Mucosa of descending colon (tissue), 3 donors: ENCODE results near the gene KLHL24. TPM values are rescaled to one million over a fixed set of nuclear protein-coding genes. Genes with fewer than 3 reads are reported as not detected.
A peak's percentile ranks its signal among the peaks of the same experiment; 100 is the strongest.
"Not testable (repeated sequence)": the region's sequence is repeated elsewhere in the genome, so short reads cannot be mapped to it uniquely, and the experiment has no call there.

ENCODE experiments used
- ATAC-seq: fragments of 200-7000 bp; cut with Tn5 transposase; one replicate; pipeline ENCODE4 v1.9.1; 2020; ENCODE audit warnings: mild to moderate bottlenecking, moderate library complexity
- DNase-seq, 3 donors: peaks; one replicate each; pipeline ENCODE4 v3.0.0-alpha.2; 2020
- H3K36me3 ChIP-seq: fragments of 200-600 bp; one replicate; pipeline ENCODE4 v1.8.0; 2021; ENCODE audit warnings: low read depth, mild to moderate bottlenecking
- H3K4me1 ChIP-seq: fragments of 200-600 bp; one replicate; pipeline ENCODE4 v1.8.0; 2021; ENCODE audit warnings: low read depth, mild to moderate bottlenecking
- H3K4me3 ChIP-seq: fragments of 200-600 bp; one replicate; pipeline ENCODE4 v1.8.0; 2021; ENCODE audit warnings: mild to moderate bottlenecking
- H3K9me3 ChIP-seq: fragments of 200-600 bp; one replicate; pipeline ENCODE4 v1.8.0; 2021; ENCODE audit warnings: mild to moderate bottlenecking
- intact Hi-C, 2 donors: fragments of 100-400 bp; cut with DNase I in 1 of 2; cut with micrococcal nuclease in 1 of 2; formaldehyde crosslinking; loops; one replicate each; pipeline versions ENCODE4 v1.11.0 to v1.11.1; 2022; cut with DNase I, micrococcal nuclease
- total RNA-seq, 3 donors: library from RNA; stranded (reverse); fragmentation: NEBNext Ultra II Directional in 2 of 3; extraction: Animal tissue kit (Norgen Biotek cat#: 25700) in 2 of 3; gene quantifications; one replicate each; pipeline versions ENCODE4 v1.2.1 to v1.2.4, GENCODE V29; 2021 to 2023
- TF ChIP-seq, protein P1 (sequence below): fragments of 200-600 bp; IDR thresholded peaks from one replicate; pipeline ENCODE4 v1.8.0; 2022; ENCODE audit warnings: antibody characterized with exemption, mild to moderate bottlenecking
- donor health status: DM: no; HTN: no; CAD: no; lungs with moderate emphysema.
- donor health status: DM: no; HTN: no; CAD: no.
- donor health status: DM: no; HTN: yes; CAD: no.

KLHL24 gene
- total RNA-seq, 3 donors from 2014 or later: 45.3 to 99.2 (median 69.9) TPM

DNA sequence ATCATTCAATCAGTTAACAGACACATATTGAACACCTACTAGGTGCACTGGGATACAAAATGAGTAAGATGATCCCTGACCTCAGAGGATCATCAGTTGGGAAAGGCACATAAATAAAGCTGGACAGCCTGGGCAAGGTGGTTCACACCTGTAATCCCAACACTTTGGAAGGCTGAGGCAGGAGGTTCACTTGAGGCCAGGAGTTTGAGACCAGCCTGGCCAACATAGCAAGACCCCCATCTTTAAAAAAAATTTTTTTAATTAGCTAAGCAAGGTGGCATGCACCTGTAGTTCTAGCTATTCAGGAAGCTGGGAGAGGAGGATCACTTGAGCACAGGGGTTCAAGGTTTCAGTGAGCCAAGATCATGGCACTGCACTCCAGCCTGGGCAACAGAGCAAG, 3.7 kb upstream of the KLHL24 start:
- H3K4me1 ChIP-seq: peaks cover 3% of the 10 kb centered on the region
- no peak overlapping the region for H3K4me3 ChIP-seq
- TF ChIP-seq, protein P1, sequence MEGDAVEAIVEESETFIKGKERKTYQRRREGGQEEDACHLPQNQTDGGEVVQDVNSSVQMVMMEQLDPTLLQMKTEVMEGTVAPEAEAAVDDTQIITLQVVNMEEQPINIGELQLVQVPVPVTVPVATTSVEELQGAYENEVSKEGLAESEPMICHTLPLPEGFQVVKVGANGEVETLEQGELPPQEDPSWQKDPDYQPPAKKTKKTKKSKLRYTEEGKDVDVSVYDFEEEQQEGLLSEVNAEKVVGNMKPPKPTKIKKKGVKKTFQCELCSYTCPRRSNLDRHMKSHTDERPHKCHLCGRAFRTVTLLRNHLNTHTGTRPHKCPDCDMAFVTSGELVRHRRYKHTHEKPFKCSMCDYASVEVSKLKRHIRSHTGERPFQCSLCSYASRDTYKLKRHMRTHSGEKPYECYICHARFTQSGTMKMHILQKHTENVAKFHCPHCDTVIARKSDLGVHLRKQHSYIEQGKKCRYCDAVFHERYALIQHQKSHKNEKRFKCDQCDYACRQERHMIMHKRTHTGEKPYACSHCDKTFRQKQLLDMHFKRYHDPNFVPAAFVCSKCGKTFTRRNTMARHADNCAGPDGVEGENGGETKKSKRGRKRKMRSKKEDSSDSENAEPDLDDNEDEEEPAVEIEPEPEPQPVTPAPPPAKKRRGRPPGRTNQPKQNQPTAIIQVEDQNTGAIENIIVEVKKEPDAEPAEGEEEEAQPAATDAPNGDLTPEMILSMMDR: no peak
- no peaks in the 10 kb centered on the region for H3K36me3 ChIP-seq
- intact Hi-C loops: no loop called here
- ATAC-seq: no peak
- DNase-seq: no peak
- H3K9me3 ChIP-seq: no peaks in the 10 kb centered on the region

DNA sequence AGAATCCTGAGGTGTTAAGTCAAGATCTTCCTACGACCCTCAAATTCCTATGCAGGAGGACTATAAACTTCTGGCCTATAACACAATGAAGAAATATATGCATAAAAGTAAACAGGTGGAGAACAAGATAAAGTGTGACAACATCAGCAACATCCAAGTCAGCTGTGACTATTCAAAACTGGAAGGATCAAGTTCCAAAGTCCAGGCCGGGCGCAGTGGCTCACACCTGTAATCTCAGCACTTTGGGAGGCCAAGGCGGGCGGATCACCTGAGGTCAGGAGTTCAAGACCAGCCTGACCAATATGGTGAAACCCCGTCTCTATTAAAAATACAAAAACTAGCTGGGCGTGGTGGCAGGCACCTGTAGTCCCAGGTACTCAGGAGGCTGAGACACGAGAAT, 2.7 kb upstream of the KLHL24 start:
- H3K9me3 ChIP-seq, H3K4me3 ChIP-seq, ATAC-seq, H3K36me3 ChIP-seq, intact Hi-C loops, H3K4me1 ChIP-seq: not testable (repeated sequence)
- peak in 2 of 3 donors; percentile 57 to 58 for DNase-seq

- DNase-seq (peak in 2 of 3 donors; percentile 20 to 38), ATAC-seq (no peak)
- intact Hi-C loops: no loop called here
- TF ChIP-seq, protein P1: no peak
- no peaks in the 10 kb centered on the region for H3K9me3 ChIP-seq
- no peaks in the 10 kb centered on the region for H3K36me3 ChIP-seq
- peaks cover 24% of the 10 kb centered on the region for H3K4me1 ChIP-seq
- H3K4me3 ChIP-seq: no peak overlapping the region
These were observed 716 bp upstream of the KLHL24 start for GRCh38 chr3:183634707-183635106.

DNA sequence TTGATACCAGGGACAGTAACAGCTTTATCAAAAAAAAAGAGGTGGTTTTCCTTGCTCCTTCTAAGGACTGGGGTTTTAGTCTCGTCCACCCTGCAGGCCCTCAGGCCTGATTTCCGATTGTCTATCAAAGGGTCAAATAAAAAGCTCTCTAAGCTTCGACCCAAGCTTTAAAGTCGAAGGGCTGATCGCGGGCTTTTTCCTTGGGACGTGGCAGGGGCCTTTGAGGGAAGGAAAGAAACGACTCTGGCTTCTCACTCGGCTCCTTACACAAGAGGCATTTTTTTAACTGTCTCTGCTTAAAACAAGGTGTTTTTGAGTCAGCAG, 354 bp upstream of the KLHL24 start:
- no peak for ATAC-seq
- intact Hi-C loops: no loop called here
- no peak for DNase-seq
- TF ChIP-seq, protein P1: no peak
- peaks cover 24% of the 10 kb centered on the region for H3K4me1 ChIP-seq
- H3K9me3 ChIP-seq: no peaks in the 10 kb centered on the region
- no peaks in the 10 kb centered on the region for H3K36me3 ChIP-seq
- H3K4me3 ChIP-seq: peak overlapping the region; percentile 100

- Histone ChIP-seq H3K36me3 (no peaks in the 10 kb centered on the region), H3K4me1 (peaks cover 24% of the 10 kb centered on the region), H3K4me3 (peak overlapping the region; percentile 100), H3K9me3 (no peaks in the 10 kb centered on the region)
- peak; percentile 89 for ATAC-seq
- peak; percentile 96 for DNase-seq
- TF ChIP-seq, protein P1: no peak
- intact Hi-C loops: no loop called here
These were observed 1.0 kb downstream of the KLHL24 start for GRCh38 chr3:183636221-183637105.

GRCh38 chr3:183637106-183637486, 1.7 kb downstream of the KLHL24 start:
- Histone ChIP-seq H3K4me3 (peak overlapping the region; percentile 100), H3K36me3 (no peaks in the 10 kb centered on the region), H3K9me3 (no peaks in the 10 kb centered on the region), H3K4me1 (peaks cover 24% of the 10 kb centered on the region)
- ATAC-seq: no peak
- TF ChIP-seq, protein P1: no peak
- intact Hi-C loops: no loop called here
- DNase-seq: no peak

DNA sequence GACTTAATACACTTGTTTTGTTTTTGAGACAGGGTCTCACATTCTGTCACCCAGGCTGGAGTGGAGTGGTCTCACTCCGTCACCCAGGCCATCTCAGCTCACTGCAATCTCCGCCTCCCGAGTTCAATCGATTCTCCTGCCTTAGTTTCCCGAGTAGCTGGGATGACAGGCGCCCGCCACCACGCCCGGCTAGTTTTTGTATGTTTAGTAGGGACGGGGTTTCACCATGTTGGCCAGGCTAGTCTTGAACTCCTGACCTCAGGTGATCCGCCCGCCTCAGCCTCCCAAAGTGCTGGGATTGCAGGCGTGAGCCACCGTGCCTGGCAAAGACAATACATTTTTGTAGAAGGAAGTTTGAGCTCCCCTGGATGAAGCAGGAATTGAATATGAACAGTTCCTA, 2.2 kb downstream of the KLHL24 start:
- ATAC-seq, H3K9me3 ChIP-seq, H3K4me3 ChIP-seq, H3K36me3 ChIP-seq, intact Hi-C loops: not testable (repeated sequence)
- peaks cover 24% of the 10 kb centered on the region for H3K4me1 ChIP-seq
- peak in 2 of 3 donors; percentile 27 to 44 for DNase-seq
